Measurements from ENCODE around the gene CHRDL2. TPM values are rescaled to one million over a fixed set of nuclear protein-coding genes. Genes with fewer than 3 reads are reported as not detected.
A peak's percentile ranks its signal among the peaks of the same experiment; 100 is the strongest.

The CHRDL2 gene
- total and polyA plus RNA-seq, 3 donors from 2014 or later = 3.5 to 12.0 (median 5.3) TPM

GRCh38 chr11:74702383-74703007 lies 28.7 kb downstream of the CHRDL2 start:
- WGBS, 2 donors = 65 to 69% methylated on average over 15 of the region's 15 CpGs
- TF ChIP-seq POLR2A (IDR thresholded peaks at IDR 0.05) = no peak
- peak; percentile 32 to 79 (median 54) for TF ChIP-seq CTCF (IDR thresholded peaks at IDR 0.05)
- Histone ChIP-seq H3K4me1 (no peaks in the 10 kb centered on the region), H3K9me3 (no peaks in the 10 kb centered on the region), H3K27me3 (no peaks in the 10 kb centered on the region), H3K27ac (no peak overlapping the region), H3K4me3 (peak overlapping the region in 1 of 2 donors; percentile 15), H3K36me3 (ENCODE audit: low read depth, missing control alignments) (no peaks in the 10 kb centered on the region)
- DNase-seq = peak; percentile 72
- intact Hi-C loops (cut with DNase I; ENCODE audit: low total_unique reads) = no loop called here

- WGBS, 2 donors = 76 to 78% methylated on average over 7 to 8 of the region's 8 CpGs
- DNase-seq = no peak
- no peak overlapping the region for H3K27ac ChIP-seq
- no peak overlapping the region for H3K4me3 ChIP-seq
- H3K36me3 ChIP-seq (ENCODE audit: low read depth, missing control alignments) = no peaks in the 10 kb centered on the region
- no peaks in the 10 kb centered on the region for H3K27me3 ChIP-seq
- H3K4me1 ChIP-seq = peaks cover 8% of the 10 kb centered on the region
- no peaks in the 10 kb centered on the region for H3K9me3 ChIP-seq
- no peak for TF ChIP-seq CTCF (IDR thresholded peaks at IDR 0.05)
- TF ChIP-seq POLR2A (IDR thresholded peaks at IDR 0.05) = no peak
- intact Hi-C loops (cut with DNase I; ENCODE audit: low total_unique reads) = no loop called here
Measured at GRCh38 chr11:74701351-74701750, 29.9 kb downstream of the CHRDL2 start.

- no peak for TF ChIP-seq CTCF (IDR thresholded peaks at IDR 0.05)
- TF ChIP-seq POLR2A (IDR thresholded peaks at IDR 0.05) = no peak
- Histone ChIP-seq H3K36me3 (ENCODE audit: low read depth, missing control alignments) (no peaks in the 10 kb centered on the region), H3K4me3 (no peak overlapping the region), H3K27ac (no peak overlapping the region), H3K4me1 (peaks cover 8% of the 10 kb centered on the region), H3K27me3 (no peaks in the 10 kb centered on the region), H3K9me3 (no peaks in the 10 kb centered on the region)
- intact Hi-C loops (cut with DNase I; ENCODE audit: low total_unique reads) = no loop called here
- WGBS, 2 donors = 87% methylated on average over 9 of the region's 9 CpGs
- DNase-seq = no peak
Measured at GRCh38 chr11:74699615-74700396, 31.4 kb downstream of the CHRDL2 start.

GRCh38 chr11:74697722-74698121 lies 33.5 kb downstream of the CHRDL2 start:
- peaks cover 8% of the 10 kb centered on the region for H3K4me1 ChIP-seq
- no peak overlapping the region for H3K27ac ChIP-seq
- H3K36me3 ChIP-seq (ENCODE audit: low read depth, missing control alignments) = no peaks in the 10 kb centered on the region
- intact Hi-C loops (cut with DNase I; ENCODE audit: low total_unique reads) = no loop called here
- DNase-seq = no peak
- H3K4me3 ChIP-seq = no peak overlapping the region
- TF ChIP-seq POLR2A (IDR thresholded peaks at IDR 0.05) = no peak
- TF ChIP-seq CTCF (IDR thresholded peaks at IDR 0.05) = no peak
- no peaks in the 10 kb centered on the region for H3K9me3 ChIP-seq
- 79 to 88% methylated on average over 4 of the region's 4 CpGs for WGBS, 2 donors
- H3K27me3 ChIP-seq = no peaks in the 10 kb centered on the region

Data from testis (tissue), 3 donors.